ENCODE data around the gene LOXL1. TPM values are rescaled to one million over a fixed set of nuclear protein-coding genes. Genes with fewer than 3 reads are reported as not detected.

LOXL1 gene
- total and polyA plus RNA-seq, 2 donors (not counting 1 experiment from before 2014, with no cell fraction given) = 0.21 to 0.49 TPM

GRCh38 chr15:73892446-73893226 lies 33.6 kb upstream of the LOXL1 start:
- peaks cover 4% of the 10 kb centered on the region for H3K9me3 Mint-ChIP-seq (ENCODE audit: insufficient read depth)
- H3K4me3 Mint-ChIP-seq = no peak overlapping the region
- TF ChIP-seq CTCF (IDR thresholded peaks at IDR 0.05) = no peak
- no peak for TF ChIP-seq EZH2 (IDR thresholded peaks at IDR 0.05; ENCODE audit: borderline replicate concordance, insufficient read depth, low read depth, low read length, poor library complexity, severe bottlenecking)
- 86% methylated on average over 11 of the region's 13 CpGs for WGBS (ENCODE audit: insufficient coverage)
- intact Hi-C loops (cut with micrococcal nuclease) = no loop called here
- Histone ChIP-seq H3K9me3 (ENCODE audit: control extremely low read depth in 1 of 3, control insufficient read depth in 2 of 3, insufficient read depth in 1 of 3, low read length in 2 of 3) (peaks cover 0 to 18% (median 0%) of the 10 kb centered on the region in 3 donors), H3K27me3 (replicated peaks in 1 of 4; ENCODE audit: control extremely low read depth in 1 of 4, control insufficient read depth in 3 of 4, insufficient read depth in 4 of 4, low read length in 3 of 4) (peaks cover 0 to 4% (median 0%) of the 10 kb centered on the region in 4 experiments), H3K4me1 (ENCODE audit: control insufficient read depth in 2 of 2, insufficient read depth in 2 of 2, low read length in 2 of 2) (no peaks in the 10 kb centered on the region), H3K9ac (ENCODE audit: low read length) (no peak overlapping the region), H3K79me2 (ENCODE audit: control insufficient read depth, insufficient read depth, low read length) (no peaks in the 10 kb centered on the region), H3K4me2 (replicated peaks; ENCODE audit: low read depth, low read length, poor library complexity, severe bottlenecking) (no peak overlapping the region), H2AFZ (ENCODE audit: insufficient read depth, low read depth, low read length, poor library complexity, severe bottlenecking) (no peak overlapping the region), H3K4me3 (ENCODE audit: control extremely low read depth in 1 of 5, extremely low read depth in 1 of 5, insufficient read depth in 1 of 5, low read depth in 2 of 5, low read length in 4 of 5) (no peak overlapping the region), H4K20me1 (ENCODE audit: control insufficient read depth, insufficient read depth, low read length, poor library complexity, severe bottlenecking) (no peaks in the 10 kb centered on the region), H3K36me3 (replicated peaks in 1 of 2; ENCODE audit: control extremely low read depth in 1 of 2, control insufficient read depth in 1 of 2, extremely low read depth in 1 of 2, insufficient read depth in 2 of 2, low read length in 1 of 2) (no peaks in the 10 kb centered on the region), H3K27ac (ENCODE audit: low read length in 2 of 2) (no peak overlapping the region)
- peaks cover 33% of the 10 kb centered on the region for H3K27me3 Mint-ChIP-seq
- ATAC-seq (ENCODE audit: low read depth) (no peak), DNase-seq (no peak)
- POLR2A ChIA-PET = no interaction called here
- H3K27ac Mint-ChIP-seq = no peak overlapping the region
- CTCF ChIA-PET = interaction anchor here (2.0 kb wide), 1 partner anchor 15 kb away, joined by 6 read pairs; no protein-coding TSS in a partner anchor
- H3K4me1 Mint-ChIP-seq = no peaks in the 10 kb centered on the region

GRCh38 chr15:73894133-73894814 lies 32.0 kb upstream of the LOXL1 start:
- no peaks in the 10 kb centered on the region for H3K4me1 Mint-ChIP-seq
- Histone ChIP-seq H3K27me3 (replicated peaks in 1 of 4; ENCODE audit: control extremely low read depth in 1 of 4, control insufficient read depth in 3 of 4, insufficient read depth in 4 of 4, low read length in 3 of 4) (peaks cover 0 to 2% (median 0%) of the 10 kb centered on the region in 4 experiments), H3K4me1 (ENCODE audit: control insufficient read depth in 2 of 2, insufficient read depth in 2 of 2, low read length in 2 of 2) (no peaks in the 10 kb centered on the region), H3K36me3 (replicated peaks in 1 of 2; ENCODE audit: control extremely low read depth in 1 of 2, control insufficient read depth in 1 of 2, extremely low read depth in 1 of 2, insufficient read depth in 2 of 2, low read length in 1 of 2) (no peaks in the 10 kb centered on the region), H3K4me2 (replicated peaks; ENCODE audit: low read depth, low read length, poor library complexity, severe bottlenecking) (no peak overlapping the region), H3K9me3 (ENCODE audit: control extremely low read depth in 1 of 3, control insufficient read depth in 2 of 3, insufficient read depth in 1 of 3, low read length in 2 of 3) (peaks cover 0 to 18% (median 0%) of the 10 kb centered on the region in 3 donors), H2AFZ (ENCODE audit: insufficient read depth, low read depth, low read length, poor library complexity, severe bottlenecking) (no peak overlapping the region), H3K4me3 (ENCODE audit: control extremely low read depth in 1 of 5, extremely low read depth in 1 of 5, insufficient read depth in 1 of 5, low read depth in 2 of 5, low read length in 4 of 5) (no peak overlapping the region), H3K79me2 (ENCODE audit: control insufficient read depth, insufficient read depth, low read length) (no peaks in the 10 kb centered on the region), H3K27ac (ENCODE audit: low read length in 2 of 2) (no peak overlapping the region), H3K9ac (ENCODE audit: low read length) (no peak overlapping the region), H4K20me1 (ENCODE audit: control insufficient read depth, insufficient read depth, low read length, poor library complexity, severe bottlenecking) (no peaks in the 10 kb centered on the region)
- no peak overlapping the region for H3K27ac Mint-ChIP-seq
- H3K4me3 Mint-ChIP-seq = no peak overlapping the region
- peaks cover 4% of the 10 kb centered on the region for H3K9me3 Mint-ChIP-seq (ENCODE audit: insufficient read depth)
- ChIA-PET POLR2A (no interaction called here), CTCF (interaction anchor here (2.0 kb wide), 1 partner anchor 13 kb away, joined by 6 read pairs; no protein-coding TSS in a partner anchor)
- TF ChIP-seq EZH2 (IDR thresholded peaks at IDR 0.05; ENCODE audit: borderline replicate concordance, insufficient read depth, low read depth, low read length, poor library complexity, severe bottlenecking) (no peak), CTCF (IDR thresholded peaks at IDR 0.05) (no peak)
- intact Hi-C loops (cut with micrococcal nuclease) = no loop called here
- no peak for DNase-seq
- 96% methylated on average over 4 of the region's 12 CpGs for WGBS (ENCODE audit: insufficient coverage)
- ATAC-seq (ENCODE audit: low read depth) = no peak
- H3K27me3 Mint-ChIP-seq = peaks cover 32% of the 10 kb centered on the region

Measured in B cell (primary cell).